ENCODE measurements around the gene HES1. TPM values are rescaled to one million over a fixed set of nuclear protein-coding genes. Genes with fewer than 3 reads are reported as not detected.

The HES1 gene
- total RNA-seq, 4 donors from 2014 or later, result 23.1 to 50.9 (median 41.2) TPM

GRCh38 chr3:194135516-194135805 is 487 bp upstream of the HES1 start:
- TF ChIP-seq CTCF (IDR thresholded peaks at IDR 0.05) (no peak), POLR2A (IDR thresholded peaks at IDR 0.05) (no peak)
- Histone ChIP-seq H3K4me1 (peaks cover 1 to 9% of the 10 kb centered on the region in 2 donors), H3K9me3 (no peaks in the 10 kb centered on the region), H3K36me3 (no peaks in the 10 kb centered on the region), H3K4me3 (peak overlapping the region; percentile 58 to 63), H3K27ac (peak overlapping the region; percentile 88 to 99), H3K27me3 (no peaks in the 10 kb centered on the region)
- intact Hi-C loops (cut with DNase I; ENCODE audit: low total_unique reads), result loop anchor here (5.0 to 10.0 kb wide), 2 partner anchors 177 to 351 kb away; no protein-coding TSS in a partner anchor
- DNase-seq, result no peak

- Histone ChIP-seq H3K27me3 (no peaks in the 10 kb centered on the region), H3K4me3 (peak overlapping the region; percentile 58 to 63), H3K27ac (peak overlapping the region; percentile 95 to 99), H3K4me1 (peaks cover 4 to 9% of the 10 kb centered on the region in 2 donors), H3K36me3 (no peaks in the 10 kb centered on the region), H3K9me3 (no peaks in the 10 kb centered on the region)
- TF ChIP-seq POLR2A (IDR thresholded peaks at IDR 0.05) (no peak), CTCF (IDR thresholded peaks at IDR 0.05) (no peak)
- intact Hi-C loops (cut with DNase I; ENCODE audit: low total_unique reads), result loop anchor here (5.0 to 10.0 kb wide), 2 partner anchors 176 to 352 kb away; no protein-coding TSS in a partner anchor
- no peak for DNase-seq
Observed at GRCh38 chr3:194136519-194137007, 615 bp downstream of the HES1 start.

- Histone ChIP-seq H3K4me3 (peak overlapping the region; percentile 58 to 63), H3K9me3 (no peaks in the 10 kb centered on the region), H3K27me3 (no peaks in the 10 kb centered on the region), H3K4me1 (peaks cover 4 to 9% of the 10 kb centered on the region in 2 donors), H3K27ac (peak overlapping the region; percentile 95 to 99), H3K36me3 (no peaks in the 10 kb centered on the region)
- TF ChIP-seq POLR2A (IDR thresholded peaks at IDR 0.05) (no peak), CTCF (IDR thresholded peaks at IDR 0.05) (no peak)
- intact Hi-C loops (cut with DNase I; ENCODE audit: low total_unique reads), result loop anchor here (5.0 to 10.0 kb wide), 2 partner anchors 175 to 352 kb away; no protein-coding TSS in a partner anchor
- DNase-seq, result peak; percentile 64 to 81
Observed at GRCh38 chr3:194137008-194137505, 1.1 kb downstream of the HES1 start.

- peak overlapping the region; percentile 95 to 99 for H3K27ac ChIP-seq
- peaks cover 10 to 17% of the 10 kb centered on the region in 2 donors for H3K4me1 ChIP-seq
Observed at GRCh38 chr3:194137506-194138474, 1.8 kb downstream of the HES1 start.

More at GRCh38 chr3:194137506-194138474, 1.8 kb downstream of the HES1 start:
- no peaks in the 10 kb centered on the region for H3K9me3 ChIP-seq
- TF ChIP-seq CTCF (IDR thresholded peaks at IDR 0.05), result peak in 3 of 4 experiments; percentile 31 to 67 (median 49)
- peak in 1 of 2 donors; percentile 21 for TF ChIP-seq POLR2A (IDR thresholded peaks at IDR 0.05)
- no peaks in the 10 kb centered on the region for H3K27me3 ChIP-seq
- peak; percentile 63 to 67 for DNase-seq
- H3K36me3 ChIP-seq, result no peaks in the 10 kb centered on the region
- intact Hi-C loops (cut with DNase I; ENCODE audit: low total_unique reads), result loop anchor here (5.0 to 10.0 kb wide), 2 partner anchors 175 to 353 kb away; no protein-coding TSS in a partner anchor
- peak overlapping the region; percentile 58 to 63 for H3K4me3 ChIP-seq

Measured in uterus (tissue), 4 donors.